IPS-NIHi11 (cell line): ENCODE results near the gene HNRNPM.
"Not testable (repeated sequence)": the region's sequence is repeated elsewhere in the genome, so short reads cannot be mapped to it uniquely, and the experiment has no call there.

Experiments
- DNase-seq: peaks from one replicate; pipeline ENCODE4 v3.0.0; 2012; ENCODE audit warnings: mixed read lengths, low spot score

HNRNPM gene, protein sequence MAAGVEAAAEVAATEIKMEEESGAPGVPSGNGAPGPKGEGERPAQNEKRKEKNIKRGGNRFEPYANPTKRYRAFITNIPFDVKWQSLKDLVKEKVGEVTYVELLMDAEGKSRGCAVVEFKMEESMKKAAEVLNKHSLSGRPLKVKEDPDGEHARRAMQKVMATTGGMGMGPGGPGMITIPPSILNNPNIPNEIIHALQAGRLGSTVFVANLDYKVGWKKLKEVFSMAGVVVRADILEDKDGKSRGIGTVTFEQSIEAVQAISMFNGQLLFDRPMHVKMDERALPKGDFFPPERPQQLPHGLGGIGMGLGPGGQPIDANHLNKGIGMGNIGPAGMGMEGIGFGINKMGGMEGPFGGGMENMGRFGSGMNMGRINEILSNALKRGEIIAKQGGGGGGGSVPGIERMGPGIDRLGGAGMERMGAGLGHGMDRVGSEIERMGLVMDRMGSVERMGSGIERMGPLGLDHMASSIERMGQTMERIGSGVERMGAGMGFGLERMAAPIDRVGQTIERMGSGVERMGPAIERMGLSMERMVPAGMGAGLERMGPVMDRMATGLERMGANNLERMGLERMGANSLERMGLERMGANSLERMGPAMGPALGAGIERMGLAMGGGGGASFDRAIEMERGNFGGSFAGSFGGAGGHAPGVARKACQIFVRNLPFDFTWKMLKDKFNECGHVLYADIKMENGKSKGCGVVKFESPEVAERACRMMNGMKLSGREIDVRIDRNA

GRCh38 chr19:8444677-8445487, at the start of gene HNRNPM:
TSS of gene HNRNPM (plus strand) at chr19:8444975. CDS start at chr19:8444999, 24 bp downstream.
- DNase-seq, result peak; percentile 99

DNA sequence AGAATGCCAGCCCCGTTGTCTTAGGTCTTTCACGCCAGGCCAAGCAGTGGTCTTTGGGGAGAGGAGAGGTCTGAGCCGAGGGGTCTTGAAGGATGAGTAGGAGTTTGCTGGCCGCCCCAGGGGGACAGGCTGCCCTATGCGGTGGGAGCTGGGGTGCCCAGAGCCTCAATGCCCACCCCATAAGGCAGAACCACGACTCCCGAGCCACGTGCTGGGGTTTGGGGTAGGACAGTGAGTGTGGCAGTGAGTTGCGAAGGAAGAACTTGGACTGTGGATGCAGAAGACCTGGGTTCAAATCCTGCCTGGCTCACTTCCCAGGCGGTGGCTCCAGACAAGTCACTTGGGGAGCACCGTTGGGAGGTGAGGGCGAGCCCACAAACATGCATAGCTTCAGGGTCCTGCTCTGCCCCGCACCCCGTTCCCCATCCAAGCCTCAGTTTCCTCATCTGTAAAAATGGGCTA, 49.1 kb upstream of the HNRNPM start:
- no peak for DNase-seq

GRCh38 chr19:8396185-8396562, 48.6 kb upstream of the HNRNPM start:
- DNase-seq, result no peak

GRCh38 chr19:8396563-8397203, 48.1 kb upstream of the HNRNPM start:
- DNase-seq, result peak; percentile 83

DNA sequence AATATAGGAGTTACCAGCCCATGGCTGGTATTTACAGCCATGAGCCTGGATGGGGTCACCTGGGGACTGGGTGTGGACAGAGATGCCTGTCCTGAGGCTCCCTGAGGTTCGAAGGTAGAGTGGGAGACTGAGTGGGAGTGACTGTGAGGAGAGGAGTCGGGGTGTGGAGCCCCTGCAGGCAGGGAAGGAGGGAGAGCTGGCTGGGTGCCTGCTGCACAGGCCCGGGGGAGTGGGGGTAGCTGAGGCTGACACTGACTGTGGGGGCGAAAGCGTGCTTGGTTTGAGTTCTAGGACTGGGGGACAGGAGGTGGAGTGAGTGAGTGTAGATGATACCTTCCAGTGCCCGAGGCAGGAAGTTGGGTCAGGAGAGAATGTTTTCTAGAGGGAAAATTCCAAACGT, 47.5 kb upstream of the HNRNPM start:
- no peak for DNase-seq

DNA sequence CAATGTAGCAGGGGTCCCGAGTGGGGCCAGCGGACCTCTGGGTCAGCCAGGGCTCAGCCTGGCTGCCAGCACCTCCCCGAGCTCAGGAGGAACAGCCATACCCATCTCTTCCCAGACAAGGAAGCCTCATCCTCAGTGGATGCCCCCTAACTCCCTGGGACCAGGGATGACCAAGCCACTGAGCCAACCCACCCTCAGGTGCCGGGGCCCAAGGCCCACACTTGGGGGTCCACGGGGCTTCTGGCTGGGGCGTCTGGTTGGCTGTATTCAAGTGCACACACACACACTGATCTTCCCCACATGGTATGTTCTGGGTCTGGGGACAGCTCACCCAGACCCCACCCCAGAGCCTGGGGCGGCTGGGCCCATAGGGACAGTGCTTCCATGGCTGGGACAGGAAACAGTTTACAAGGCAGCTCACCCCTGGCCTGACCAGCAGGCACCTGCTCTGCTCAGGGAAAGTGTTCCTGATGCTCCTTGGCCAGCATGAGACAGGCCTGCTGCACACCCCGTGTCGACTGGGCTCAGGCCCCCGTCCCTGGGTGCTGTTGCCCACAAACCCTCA, 46.9 kb upstream of the HNRNPM start:
- no peak for DNase-seq

- DNase-seq, result no peak
Observed at GRCh38 chr19:8398311-8398771, 46.4 kb upstream of the HNRNPM start.

DNA sequence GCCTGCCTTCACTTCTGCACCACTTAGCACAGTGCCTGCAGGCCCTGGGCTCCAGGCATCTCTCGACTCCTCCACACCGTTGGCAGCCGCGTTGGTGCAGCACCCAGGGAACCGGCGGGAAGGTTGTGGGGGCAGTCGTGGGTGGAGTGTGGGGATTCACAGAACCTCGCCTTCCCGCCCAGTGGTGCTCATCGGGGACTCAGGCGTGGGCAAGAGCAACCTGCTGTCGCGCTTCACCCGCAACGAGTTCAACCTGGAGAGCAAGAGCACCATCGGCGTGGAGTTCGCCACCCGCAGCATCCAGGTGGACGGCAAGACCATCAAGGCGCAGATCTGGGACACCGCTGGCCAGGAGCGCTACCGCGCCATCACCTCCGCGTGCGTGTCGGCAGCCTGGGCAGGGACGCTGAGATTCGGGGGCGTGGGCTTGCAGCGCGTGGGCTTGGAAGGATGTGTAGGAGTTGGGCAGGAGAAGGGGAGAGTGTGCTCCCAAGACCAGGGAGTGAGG, 45.0 kb upstream of the HNRNPM start:
- DNase-seq, result no peak

DNA sequence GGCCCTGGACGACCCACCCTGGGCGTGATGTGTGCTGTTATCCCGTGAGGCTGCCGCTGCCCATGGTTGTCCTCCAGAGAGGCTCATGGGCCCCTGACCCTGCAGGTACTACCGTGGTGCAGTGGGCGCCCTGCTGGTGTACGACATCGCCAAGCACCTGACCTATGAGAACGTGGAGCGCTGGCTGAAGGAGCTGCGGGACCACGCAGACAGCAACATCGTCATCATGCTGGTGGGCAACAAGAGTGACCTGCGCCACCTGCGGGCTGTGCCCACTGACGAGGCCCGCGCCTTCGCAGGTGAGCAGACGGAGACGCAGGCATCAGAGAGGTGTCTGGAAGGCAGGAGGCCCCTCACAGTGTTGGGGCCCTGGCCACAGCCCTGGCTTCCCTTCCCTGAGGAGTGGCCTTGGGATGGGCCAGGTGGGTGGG, 42.8 kb upstream of the HNRNPM start:
- DNase-seq, result no peak

- no peak for DNase-seq
Observed at GRCh38 chr19:8403098-8403819, 41.5 kb upstream of the HNRNPM start.

DNA sequence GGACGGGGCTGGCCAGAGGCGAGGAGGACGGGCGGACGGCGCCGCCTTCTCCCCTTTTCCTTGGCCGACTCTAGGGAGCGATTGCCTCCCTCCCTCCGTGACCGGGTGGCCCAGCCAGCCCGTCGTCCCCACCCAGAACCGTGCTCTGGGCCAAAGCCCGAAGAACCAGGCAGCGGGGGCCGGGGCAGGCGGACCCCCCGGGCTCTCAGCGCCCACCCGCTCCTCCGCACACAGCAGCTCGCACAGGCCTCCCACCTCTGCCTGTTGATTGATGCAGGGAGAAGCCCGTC, 41.0 kb upstream of the HNRNPM start:
- no peak for DNase-seq

DNA sequence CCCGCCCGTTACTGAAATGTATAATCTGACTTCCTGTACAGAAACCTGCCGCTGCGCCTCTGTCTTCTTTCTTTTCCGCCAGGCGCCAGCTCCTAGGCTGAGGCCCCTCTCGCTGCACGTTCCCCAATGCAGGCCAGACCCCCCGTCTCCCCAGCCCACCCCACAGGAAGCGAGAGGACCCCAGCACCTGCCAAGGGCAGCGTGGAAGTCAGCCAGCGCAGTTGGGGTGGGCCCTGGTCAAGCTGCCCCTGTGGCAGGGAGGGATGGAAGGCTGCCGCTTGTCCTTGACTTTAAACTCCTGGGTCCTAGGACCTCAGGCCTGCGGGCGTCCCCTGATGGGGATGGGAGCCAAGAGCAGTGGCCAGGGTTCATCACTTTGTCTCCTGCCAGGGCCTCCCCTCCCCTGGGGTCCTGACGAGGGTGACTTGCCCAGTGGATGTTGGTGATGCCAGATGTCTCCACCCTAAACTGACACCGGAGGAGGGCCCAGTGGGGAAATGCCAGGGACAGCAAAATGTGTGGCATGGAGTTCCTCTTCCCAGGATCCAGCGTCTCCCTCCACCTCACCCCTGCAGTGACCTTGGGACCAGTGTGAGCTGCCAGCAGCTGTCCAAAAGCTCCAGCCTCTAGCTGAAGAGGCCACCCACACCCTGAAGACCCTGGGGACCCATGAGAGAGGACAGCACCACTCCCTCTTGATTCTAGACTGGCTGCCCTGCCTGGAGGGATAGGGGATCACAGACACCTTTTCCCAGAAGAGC, 40.2 kb upstream of the HNRNPM start:
- DNase-seq, result no peak

GRCh38 chr19:8410718-8411117, 34.1 kb upstream of the HNRNPM start:
- not testable (repeated sequence) for DNase-seq

- peak; percentile 99 for DNase-seq
Observed at GRCh38 chr19:8412783-8413628, 31.8 kb upstream of the HNRNPM start, which contains the start of gene MARCHF2. TSS of gene MARCHF2 (plus strand) at chr19:8413305. CDS start at chr19:8421841, 8,536 bp downstream.

GRCh38 chr19:8413629-8413995, 31.2 kb upstream of the HNRNPM start:
- DNase-seq, result no peak

- DNase-seq, result no peak
Observed at GRCh38 chr19:8416796-8417195, 28.0 kb upstream of the HNRNPM start.

DNA sequence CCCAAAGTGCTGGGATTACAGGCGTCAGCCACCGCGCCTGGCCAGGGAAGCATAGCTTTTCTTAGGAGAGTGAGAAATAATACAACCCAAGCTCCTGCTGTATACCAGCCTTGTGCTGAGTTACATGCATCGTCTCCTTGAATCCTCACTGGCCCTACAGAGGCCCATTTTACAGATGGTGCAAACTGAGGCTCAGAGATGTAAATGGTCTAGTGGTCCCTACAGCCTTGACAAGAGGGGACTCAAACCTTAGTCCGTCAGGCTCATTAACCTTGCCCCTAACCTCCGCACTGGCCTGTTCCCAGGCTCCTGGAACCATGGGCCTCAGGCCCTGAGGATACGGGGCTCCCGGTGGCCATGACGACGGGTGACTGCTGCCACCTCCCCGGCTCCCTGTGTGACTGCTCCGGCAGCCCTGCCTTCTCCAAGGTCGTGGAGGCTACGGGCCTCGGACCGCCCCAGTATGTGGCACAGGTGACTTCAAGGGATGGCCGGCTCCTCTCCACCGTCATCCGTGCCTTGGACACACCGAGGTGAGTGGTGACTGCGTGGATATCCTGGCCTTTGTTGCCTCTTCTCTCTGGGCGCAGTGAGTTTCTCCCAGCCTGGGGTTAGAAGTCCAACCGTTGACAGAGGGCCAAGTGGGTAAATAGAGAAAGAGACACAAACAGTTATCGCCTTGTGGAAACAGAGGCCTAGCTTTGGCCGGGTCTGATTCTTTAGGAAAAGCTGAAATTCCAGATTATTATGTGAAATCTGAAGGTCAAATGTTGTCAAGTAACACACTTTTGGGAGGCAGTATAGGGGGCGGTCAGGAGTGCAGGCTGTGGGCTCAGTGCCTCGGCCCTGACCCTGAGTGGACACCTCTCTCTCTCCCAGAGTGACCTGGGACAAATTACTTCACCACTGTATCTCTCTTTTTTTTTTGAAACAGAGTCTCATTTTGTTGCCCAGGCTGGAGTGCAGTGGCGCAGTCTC, 23.0 kb upstream of the HNRNPM start:
- DNase-seq, result no peak

DNA sequence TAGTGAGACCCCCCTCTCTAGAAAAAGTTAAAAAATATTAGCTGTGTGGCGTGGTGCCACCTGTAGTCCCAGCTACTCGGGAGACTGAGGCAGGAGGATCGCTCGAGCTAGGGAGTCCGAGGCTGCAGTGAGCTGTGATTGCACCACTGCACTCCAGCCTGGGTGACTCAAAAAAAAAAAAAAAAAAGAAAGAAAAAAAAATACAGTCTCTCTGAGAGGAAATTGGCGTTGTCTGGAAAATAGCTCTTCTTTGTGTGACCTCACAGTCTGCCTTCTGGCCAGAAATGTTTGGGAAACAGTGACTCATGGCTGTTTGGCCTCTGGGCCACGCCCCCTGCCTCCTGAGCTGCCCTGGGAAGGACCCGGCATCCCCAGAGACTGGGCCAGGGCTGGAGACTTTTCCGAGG, 21.0 kb upstream of the HNRNPM start:
- DNase-seq, result peak; percentile 63
